AG08396 (cell line): ENCODE results near the gene DNAJC8.

ENCODE experiments used
- DNase-seq: peaks from one replicate; pipeline ENCODE4 v3.0.0; 2012; ENCODE audit warnings: low spot score, mixed read lengths

Gene DNAJC8

GRCh38 chr1:28171246-28171645 is 61.6 kb downstream of the DNAJC8 start:
- no peak for DNase-seq

- DNase-seq = no peak
Measured at GRCh38 chr1:28170001-28170596, 62.7 kb downstream of the DNAJC8 start.

GRCh38 chr1:28163496-28164161 is 69.2 kb downstream of the DNAJC8 start:
- no peak for DNase-seq

- no peak for DNase-seq
Measured at GRCh38 chr1:28162151-28162550, 70.7 kb downstream of the DNAJC8 start.

GRCh38 chr1:28161751-28162150 is 71.1 kb downstream of the DNAJC8 start:
- no peak for DNase-seq

- peak; percentile 74 for DNase-seq
Measured at GRCh38 chr1:28160782-28161266, 72.0 kb downstream of the DNAJC8 start.

- no peak for DNase-seq
Measured at GRCh38 chr1:28159680-28160079, 73.1 kb downstream of the DNAJC8 start.

GRCh38 chr1:28159243-28159642 is 73.6 kb downstream of the DNAJC8 start:
- no peak for DNase-seq

- no peak for DNase-seq
Measured at GRCh38 chr1:28157894-28158293, 74.9 kb downstream of the DNAJC8 start.

- DNase-seq = peak; percentile 27
Measured at GRCh38 chr1:28156821-28157220, 76.0 kb downstream of the DNAJC8 start.

GRCh38 chr1:28155628-28156027 is 77.2 kb downstream of the DNAJC8 start:
- no peak for DNase-seq

GRCh38 chr1:28154078-28154594 is 78.7 kb downstream of the DNAJC8 start:
- no peak for DNase-seq
